Right lobe of liver (tissue), 6 donors: ENCODE data around the gene PPP2R5B. TPM values are rescaled to one million over a fixed set of nuclear protein-coding genes. Genes with fewer than 3 reads are reported as not detected.

Experiments
- ATAC-seq, 4 donors: fragments of 200-7000 bp; cut with Tn5 transposase; one replicate each; pipeline ENCODE4 v1.9.1; 2020; ENCODE audit warnings: mild to moderate bottlenecking in 4 of 4, moderate library complexity in 4 of 4
- DNase-seq, 3 donors: peaks; one replicate each; pipeline ENCODE4 v3.0.0-alpha.2; 2020
- H3K27ac ChIP-seq, 3 donors: fragments of 200-600 bp; one replicate each; pipeline ENCODE4 v1.8.0; 2022
- H3K27me3 ChIP-seq, 2 donors: fragments of 200-600 bp; one replicate each; pipeline ENCODE4 v1.8.0; 2022
- H3K36me3 ChIP-seq, 4 donors: fragments of 200-600 bp; sonication (generic) in 1 of 4; one replicate each; pipeline versions ENCODE4 v1.5.1 to v1.8.0; 2017 to 2022; ENCODE audit warnings: control low read depth in 1 of 4
- H3K4me1 ChIP-seq, 4 donors: fragments of 200-600 bp; sonication (generic) in 1 of 4; one replicate each; pipeline versions ENCODE4 v1.5.1 to v1.8.0; 2017 to 2022; ENCODE audit warnings: control low read depth in 1 of 4
- H3K4me3 ChIP-seq, 3 donors: fragments of 200-600 bp; one replicate each; pipeline ENCODE4 v1.8.0; 2022
- H3K9me3 ChIP-seq, 4 donors: fragments of 200-600 bp; sonication (generic) in 1 of 4; one replicate each; pipeline versions ENCODE4 v1.5.1 to v1.8.0; 2017 to 2022; ENCODE audit warnings: control low read depth in 1 of 4
- CTCF ChIP-seq, 4 donors: fragments of 200-600 bp in 3 of 4; fragments of 450-650 bp in 1 of 4; IDR thresholded peaks; one replicate each; pipeline versions ENCODE4 v1.5.1 to v1.8.0; 2016 to 2022; ENCODE audit warnings: antibody characterized with exemption in 4 of 4, mild to moderate bottlenecking in 2 of 4
- POLR2A ChIP-seq: fragments of 450-650 bp; IDR thresholded peaks from one replicate; pipeline ENCODE4 v1.6.1; 2017; ENCODE audit warnings: antibody characterized with exemption, mild to moderate bottlenecking
- WGBS: methylation state at CpG from one replicate; pipeline ENCODE4 v1.1.6; 2018; ENCODE audit warnings: low coverage, low lambda C conversion rate; ENCODE audit not compliant: insufficient coverage; ENCODE audit errors: missing lambda C conversion rate; 5-methylcytosine and 5-hydroxymethylcytosine counted together
- intact Hi-C, 2 donors: fragments of 100-400 bp; cut with DNase I; formaldehyde crosslinking; loops; one replicate each; pipeline versions ENCODE4 v1.11.2 to v1.14.1; 2022
- total RNA-seq, 6 experiments: library from RNA; depleted of rRNA in 2 of 6; stranded (reverse); fragments of >200 nt in 2 of 6; fragmentation: NEBNext Ultra II Directional in 3 of 6; extraction: Animal tissue kit (Norgen Biotek cat#: 25700) in 3 of 6; gene quantifications; one replicate each; pipeline versions ENCODE4 v1.1.0 to v1.2.4, GENCODE V29; 2016 to 2023
- donor health status: DM: no; HTN: yes; CAD: no.
- donor health status: DM: no; HTN: no; CAD: no.
- donor health status: DM: no; HTN: no; CAD: no.
- donor health status: DM: no; HTN: yes; CAD: no.
- donor health status: DM: no; HTN: yes; CAD: no.

PPP2R5B gene
- total RNA-seq, 6 experiments from 2014 or later: 6.8 to 12.6 (median 8.9) TPM

DNA sequence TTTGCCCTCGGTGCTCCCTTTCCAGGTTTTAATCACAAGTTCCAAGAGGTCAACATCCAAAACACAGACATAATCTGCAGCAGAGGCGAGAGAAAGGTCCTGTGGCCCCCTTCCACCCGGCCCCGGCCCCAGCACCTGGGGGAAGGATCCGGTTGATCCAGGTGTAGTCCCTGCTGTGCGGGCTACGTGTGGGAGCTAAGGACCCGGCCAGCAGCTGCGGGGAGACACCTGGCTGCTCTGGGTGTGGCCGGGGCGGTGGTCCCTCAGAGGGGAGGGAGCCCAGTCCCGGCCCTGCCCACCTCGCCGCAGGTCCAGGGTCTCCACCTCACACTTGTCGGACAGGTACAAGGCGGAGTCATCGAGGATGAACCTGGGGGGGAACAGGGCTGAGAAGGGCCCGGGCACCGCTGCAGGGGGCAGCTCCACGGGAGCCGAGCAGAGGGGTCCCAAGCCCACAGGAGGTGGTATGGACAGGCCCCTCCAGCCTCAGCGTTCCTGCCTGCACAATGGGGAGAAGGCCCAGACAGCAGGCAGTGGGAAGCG is 21.1 kb upstream of the PPP2R5B start:
- intact Hi-C loops: no loop called here
- no peaks in the 10 kb centered on the region for H3K9me3 ChIP-seq
- no peak overlapping the region for H3K4me3 ChIP-seq
- H3K36me3 ChIP-seq: peaks cover 0 to 77% (median 30%) of the 10 kb centered on the region in 4 donors
- no peak overlapping the region for H3K27ac ChIP-seq
- DNase-seq (no peak), ATAC-seq (no peak)
- WGBS: no CpG with 5 or more reads among the region's 23 CpGs
- no peak for TF ChIP-seq POLR2A
- TF ChIP-seq CTCF (IDR thresholded peaks at IDR 0.05): no peak
- no peaks in the 10 kb centered on the region for H3K27me3 ChIP-seq
- H3K4me1 ChIP-seq: no peaks in the 10 kb centered on the region

- 73% methylated on average over 3 of the region's 25 CpGs for WGBS
- Histone ChIP-seq H3K4me3 (no peak overlapping the region), H3K4me1 (no peaks in the 10 kb centered on the region), H3K36me3 (peaks cover 0 to 82% (median 34%) of the 10 kb centered on the region in 4 donors), H3K27me3 (no peaks in the 10 kb centered on the region), H3K9me3 (no peaks in the 10 kb centered on the region), H3K27ac (no peak overlapping the region)
- DNase-seq (peak in 1 of 3 donors; percentile 47), ATAC-seq (peak in 1 of 4 donors; percentile 30)
- intact Hi-C loops: no loop called here
- TF ChIP-seq POLR2A (no peak), CTCF (IDR thresholded peaks at IDR 0.05) (no peak)
These were observed 18.8 kb upstream of the PPP2R5B start for GRCh38 chr11:64905516-64906313.

- intact Hi-C loops: no loop called here
- Histone ChIP-seq H3K4me1 (no peaks in the 10 kb centered on the region), H3K4me3 (no peak overlapping the region), H3K27ac (no peak overlapping the region), H3K27me3 (no peaks in the 10 kb centered on the region), H3K36me3 (peaks cover 0 to 82% (median 33%) of the 10 kb centered on the region in 4 donors), H3K9me3 (no peaks in the 10 kb centered on the region)
- DNase-seq: peak in 1 of 3 donors; percentile 48
- no peak for ATAC-seq
- WGBS: no CpG with 5 or more reads among the region's 13 CpGs
- TF ChIP-seq POLR2A (no peak), CTCF (IDR thresholded peaks at IDR 0.05) (no peak)
These were observed 18.2 kb upstream of the PPP2R5B start for GRCh38 chr11:64906314-64906635.

DNA sequence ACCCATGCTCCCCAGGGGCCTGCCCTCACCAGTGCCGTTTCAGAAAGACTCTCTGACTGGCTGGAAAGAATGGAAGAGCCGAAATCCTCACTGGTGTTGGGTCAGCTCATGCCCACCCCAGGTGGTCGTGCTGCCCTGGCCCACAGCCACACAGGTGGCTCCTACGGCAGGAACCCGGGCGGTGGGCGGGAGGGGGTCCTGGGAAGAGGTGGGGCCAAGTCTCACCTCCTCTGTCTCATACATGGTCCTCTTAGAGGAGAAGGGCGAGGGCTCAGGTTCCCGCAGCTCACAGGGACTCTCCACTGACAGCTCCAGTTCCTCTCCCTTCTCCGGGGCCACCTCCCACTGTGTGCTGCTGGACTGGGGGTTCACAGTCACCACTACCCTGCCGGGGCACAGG is 15.7 kb upstream of the PPP2R5B start:
- DNase-seq (no peak), ATAC-seq (no peak)
- Histone ChIP-seq H3K9me3 (no peaks in the 10 kb centered on the region), H3K36me3 (peaks cover 5 to 82% (median 36%) of the 10 kb centered on the region in 4 donors), H3K4me1 (no peaks in the 10 kb centered on the region), H3K4me3 (no peak overlapping the region), H3K27ac (no peak overlapping the region), H3K27me3 (no peaks in the 10 kb centered on the region)
- intact Hi-C loops: no loop called here
- no peak for TF ChIP-seq POLR2A
- no peak for TF ChIP-seq CTCF (IDR thresholded peaks at IDR 0.05)
- WGBS: 57% methylated on average over 3 of the region's 11 CpGs
